ENCODE results near the gene FOXO1. TPM values are rescaled to one million over a fixed set of nuclear protein-coding genes. Genes with fewer than 3 reads are reported as not detected.

FOXO1 gene
- total RNA-seq, 1 experiment from 2014 or later = 37.7 TPM

DNA sequence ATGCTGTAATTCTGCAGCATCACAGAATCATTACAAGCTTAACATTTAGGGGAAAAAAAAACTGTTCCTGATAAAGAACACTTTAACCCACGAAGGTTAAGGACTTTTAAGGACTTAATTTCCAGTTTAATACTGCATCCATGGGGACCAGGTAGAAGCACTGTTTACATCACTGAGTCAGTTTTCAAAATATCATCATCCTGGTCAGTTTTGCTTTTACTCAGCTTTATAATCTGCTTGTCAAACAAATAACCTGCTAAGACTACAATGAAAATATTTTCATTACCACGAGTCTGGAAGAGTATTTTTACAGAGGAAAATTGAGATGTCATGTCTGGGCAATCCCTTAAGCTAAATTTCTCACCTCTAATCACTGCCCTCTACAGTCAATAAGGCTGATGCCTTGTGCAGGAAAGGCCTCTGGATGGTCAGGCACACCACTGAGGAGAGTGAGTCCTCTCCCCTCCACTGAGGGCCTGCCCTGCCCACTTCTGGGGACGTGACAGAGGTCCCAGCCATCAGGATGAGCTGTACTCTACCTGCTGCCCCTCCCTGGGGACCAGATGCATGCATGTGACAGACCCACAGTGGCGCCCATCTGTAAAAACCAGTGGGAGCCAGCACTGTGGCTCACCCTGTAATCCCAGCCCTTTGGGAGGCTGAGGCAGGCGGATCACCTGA lies 31.0 kb downstream of the FOXO1 start:
- BruUV-seq (replicated peaks) = no TSS peak
- TF ChIP-seq, protein P1, sequence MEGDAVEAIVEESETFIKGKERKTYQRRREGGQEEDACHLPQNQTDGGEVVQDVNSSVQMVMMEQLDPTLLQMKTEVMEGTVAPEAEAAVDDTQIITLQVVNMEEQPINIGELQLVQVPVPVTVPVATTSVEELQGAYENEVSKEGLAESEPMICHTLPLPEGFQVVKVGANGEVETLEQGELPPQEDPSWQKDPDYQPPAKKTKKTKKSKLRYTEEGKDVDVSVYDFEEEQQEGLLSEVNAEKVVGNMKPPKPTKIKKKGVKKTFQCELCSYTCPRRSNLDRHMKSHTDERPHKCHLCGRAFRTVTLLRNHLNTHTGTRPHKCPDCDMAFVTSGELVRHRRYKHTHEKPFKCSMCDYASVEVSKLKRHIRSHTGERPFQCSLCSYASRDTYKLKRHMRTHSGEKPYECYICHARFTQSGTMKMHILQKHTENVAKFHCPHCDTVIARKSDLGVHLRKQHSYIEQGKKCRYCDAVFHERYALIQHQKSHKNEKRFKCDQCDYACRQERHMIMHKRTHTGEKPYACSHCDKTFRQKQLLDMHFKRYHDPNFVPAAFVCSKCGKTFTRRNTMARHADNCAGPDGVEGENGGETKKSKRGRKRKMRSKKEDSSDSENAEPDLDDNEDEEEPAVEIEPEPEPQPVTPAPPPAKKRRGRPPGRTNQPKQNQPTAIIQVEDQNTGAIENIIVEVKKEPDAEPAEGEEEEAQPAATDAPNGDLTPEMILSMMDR (IDR thresholded peaks at IDR 0.05; ENCODE audit: unreplicated experiment) = no peak
- peaks cover 81% of the 10 kb centered on the region for H3K36me3 Mint-ChIP-seq (ENCODE audit: insufficient read depth, unreplicated experiment)
- DNase-seq (ENCODE audit: unreplicated experiment) = no peak
- intact Hi-C loops (cut with micrococcal nuclease) = no loop called here
- CTCF ChIA-PET = interaction anchor here (0.6 kb wide), 1 partner anchor 33 kb away, joined by 4 read pairs; no protein-coding TSS in a partner anchor
- H3K4me1 Mint-ChIP-seq (ENCODE audit: insufficient read depth, unreplicated experiment) = peaks cover 36% of the 10 kb centered on the region
- POLR2A ChIA-PET = interaction anchor here (0.8 to 1.7 kb wide), 2 partner anchors 9 to 12 kb away, joined by 3 to 6 read pairs; no protein-coding TSS in a partner anchor
- no peak overlapping the region for H3K4me3 Mint-ChIP-seq (ENCODE audit: unreplicated experiment)
- H3K27me3 Mint-ChIP-seq (ENCODE audit: insufficient read depth, unreplicated experiment) = no peaks in the 10 kb centered on the region
- H3K9me3 Mint-ChIP-seq (ENCODE audit: unreplicated experiment) = no peaks in the 10 kb centered on the region
- H3K27ac Mint-ChIP-seq (ENCODE audit: low read depth, unreplicated experiment) = peak overlapping the region; percentile 7

DNA sequence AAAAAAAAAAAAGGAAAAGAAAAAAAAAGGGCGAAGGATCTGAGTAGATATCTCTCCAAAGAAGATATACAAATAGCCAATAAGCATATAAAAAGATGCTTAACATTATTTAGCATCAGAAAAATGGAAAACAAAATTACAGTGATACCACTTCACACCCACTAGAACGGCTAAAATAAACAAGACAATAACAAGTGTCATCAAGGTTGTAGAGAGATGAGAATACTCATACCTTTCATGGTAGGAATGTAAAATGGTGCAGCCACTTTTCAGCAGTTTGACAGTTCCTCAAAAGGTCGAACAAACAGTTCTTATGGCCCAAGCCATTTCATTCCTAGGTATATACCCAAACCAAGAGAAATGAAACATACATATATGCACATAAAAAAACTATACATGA lies 33.5 kb downstream of the FOXO1 start:
- H3K36me3 Mint-ChIP-seq (ENCODE audit: insufficient read depth, unreplicated experiment) = peaks cover 92% of the 10 kb centered on the region
- no peak overlapping the region for H3K4me3 Mint-ChIP-seq (ENCODE audit: unreplicated experiment)
- ChIA-PET CTCF (no interaction called here), POLR2A (interaction anchor here (0.7 kb wide), 1 partner anchor 14 kb away, joined by 5 read pairs; no protein-coding TSS in a partner anchor)
- H3K9me3 Mint-ChIP-seq (ENCODE audit: unreplicated experiment) = no peaks in the 10 kb centered on the region
- BruUV-seq (replicated peaks) = no TSS peak
- TF ChIP-seq, protein P1 (IDR thresholded peaks at IDR 0.05; ENCODE audit: unreplicated experiment) = no peak
- H3K27ac Mint-ChIP-seq (ENCODE audit: low read depth, unreplicated experiment) = no peak overlapping the region
- H3K4me1 Mint-ChIP-seq (ENCODE audit: insufficient read depth, unreplicated experiment) = peaks cover 17% of the 10 kb centered on the region
- intact Hi-C loops (cut with micrococcal nuclease) = no loop called here
- no peaks in the 10 kb centered on the region for H3K27me3 Mint-ChIP-seq (ENCODE audit: insufficient read depth, unreplicated experiment)
- DNase-seq (ENCODE audit: unreplicated experiment) = no peak

DNA sequence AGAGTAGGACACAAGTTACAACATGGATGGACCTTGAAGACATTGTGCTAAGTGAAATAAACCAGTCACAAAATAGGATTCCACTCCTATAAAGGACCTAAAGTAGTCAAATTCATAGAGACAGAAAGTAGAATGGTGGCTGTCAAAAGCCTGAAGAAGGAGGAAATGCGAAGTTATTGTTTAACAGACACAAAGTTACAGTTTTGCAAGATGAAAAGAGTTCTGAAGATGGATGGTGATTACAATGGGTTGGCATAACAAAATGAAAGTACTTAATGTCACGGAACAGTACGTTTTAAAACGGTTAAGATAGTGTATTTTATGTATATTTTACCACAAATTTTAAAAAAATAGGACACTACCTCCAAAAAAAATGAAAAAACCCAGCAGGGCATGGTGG lies 34.8 kb downstream of the FOXO1 start:
- no peaks in the 10 kb centered on the region for H3K9me3 Mint-ChIP-seq (ENCODE audit: unreplicated experiment)
- TF ChIP-seq, protein P1 (IDR thresholded peaks at IDR 0.05; ENCODE audit: unreplicated experiment) = no peak
- H3K27ac Mint-ChIP-seq (ENCODE audit: low read depth, unreplicated experiment) = no peak overlapping the region
- no peak for DNase-seq (ENCODE audit: unreplicated experiment)
- peaks cover 92% of the 10 kb centered on the region for H3K36me3 Mint-ChIP-seq (ENCODE audit: insufficient read depth, unreplicated experiment)
- intact Hi-C loops (cut with micrococcal nuclease) = no loop called here
- H3K27me3 Mint-ChIP-seq (ENCODE audit: insufficient read depth, unreplicated experiment) = no peaks in the 10 kb centered on the region
- H3K4me3 Mint-ChIP-seq (ENCODE audit: unreplicated experiment) = no peak overlapping the region
- CTCF ChIA-PET = interaction anchor here (1.2 kb wide), 1 partner anchor 689 kb away, joined by 9 read pairs; no protein-coding TSS in a partner anchor
- POLR2A ChIA-PET = no interaction called here
- H3K4me1 Mint-ChIP-seq (ENCODE audit: insufficient read depth, unreplicated experiment) = peaks cover 18% of the 10 kb centered on the region
- no TSS peak for BruUV-seq (replicated peaks)

DNA sequence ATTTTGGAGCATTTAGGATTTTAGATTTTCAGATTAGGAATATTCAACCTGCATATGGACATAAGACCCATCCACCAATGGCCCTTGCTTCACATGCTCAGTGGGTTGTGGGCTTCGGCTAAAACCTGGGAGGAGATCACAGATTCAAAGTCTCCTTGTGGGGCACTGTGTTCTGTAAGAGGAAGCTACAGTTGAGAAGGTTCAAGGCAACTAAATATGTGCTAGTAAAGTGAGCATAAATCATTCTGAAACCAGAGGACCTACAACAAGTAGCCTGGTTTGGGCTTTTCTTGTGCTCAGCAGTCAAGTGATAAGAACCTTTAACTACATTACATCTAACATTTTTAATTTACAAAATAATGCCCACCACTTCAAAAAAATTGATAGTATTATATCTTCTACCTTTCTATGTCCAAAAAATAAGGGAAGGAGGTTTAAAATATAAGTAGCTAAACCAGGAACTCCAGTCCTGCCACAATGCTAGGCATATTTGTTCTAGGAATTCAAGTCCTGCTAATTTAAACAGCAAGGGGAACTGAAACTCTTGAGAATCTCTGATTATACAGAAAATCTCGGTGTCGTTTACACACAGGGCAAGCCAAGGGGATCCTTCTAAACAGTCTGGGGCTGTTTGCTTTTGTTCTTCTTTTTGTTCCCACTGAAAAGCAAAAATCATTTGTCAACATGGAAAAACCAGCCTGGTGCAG lies 36.6 kb downstream of the FOXO1 start:
- intact Hi-C loops (cut with micrococcal nuclease) = no loop called here
- Mint-ChIP-seq H3K4me3 (ENCODE audit: unreplicated experiment) (no peak overlapping the region), H3K27me3 (ENCODE audit: insufficient read depth, unreplicated experiment) (no peaks in the 10 kb centered on the region), H3K4me1 (ENCODE audit: insufficient read depth, unreplicated experiment) (peaks cover 23% of the 10 kb centered on the region), H3K36me3 (ENCODE audit: insufficient read depth, unreplicated experiment) (peaks cover 83% of the 10 kb centered on the region), H3K27ac (ENCODE audit: low read depth, unreplicated experiment) (no peak overlapping the region), H3K9me3 (ENCODE audit: unreplicated experiment) (no peaks in the 10 kb centered on the region)
- CTCF ChIA-PET = interaction anchor here (0.6 kb wide), 1 partner anchor 439 kb away, joined by 4 read pairs; no protein-coding TSS in a partner anchor
- TF ChIP-seq, protein P1 (IDR thresholded peaks at IDR 0.05; ENCODE audit: unreplicated experiment) = no peak
- BruUV-seq (replicated peaks) = no TSS peak
- POLR2A ChIA-PET = interaction anchor here (0.7 to 1.0 kb wide), 3 partner anchors 8 to 34 kb away, joined by 3 read pairs; no protein-coding TSS in a partner anchor
- DNase-seq (ENCODE audit: unreplicated experiment) = no peak
